Activated naive CD4-positive, alpha-beta T cell treated with anti-CD3 and anti-CD28 coated beads for 36 hours (primary cell): ENCODE results near the gene GALNT18. TPM values are rescaled to one million over a fixed set of nuclear protein-coding genes. Genes with fewer than 3 reads are reported as not detected.

Experiments used
- CTCF ChIA-PET: fragments of 350-600 bp; sonication (Branson Sonifier 250); formaldehyde crosslinking; loops from one replicate; lab custom pipeline; 2021; ENCODE audit warnings: antibody characterized with exemption; lab: Charles Lee
- DNase-seq: peaks from one replicate; pipeline ENCODE4 v3.0.0-alpha.2; 2020
- H3K27ac Mint-ChIP-seq: one replicate; pipeline ENCODE4 v1.8.0; 2021; ENCODE audit warnings: mild to moderate bottlenecking, mixed read lengths
- H3K27me3 Mint-ChIP-seq: one replicate; pipeline ENCODE4 v1.8.0; 2021; ENCODE audit warnings: low read depth, mixed read lengths
- H3K36me3 Mint-ChIP-seq: one replicate; pipeline ENCODE4 v1.8.0; 2021; ENCODE audit warnings: low read depth, mixed read lengths
- H3K4me1 Mint-ChIP-seq: one replicate; pipeline ENCODE4 v1.8.0; 2021; ENCODE audit warnings: low read depth, mixed read lengths
- H3K4me3 Mint-ChIP-seq: one replicate; pipeline ENCODE4 v1.8.0; 2021; ENCODE audit warnings: mild to moderate bottlenecking, moderate library complexity, mixed read lengths
- H3K9me3 Mint-ChIP-seq: one replicate; pipeline ENCODE4 v1.8.0; 2021; ENCODE audit warnings: mixed read lengths
- intact Hi-C: fragments of 100-400 bp; cut with micrococcal nuclease; formaldehyde crosslinking; loops from one replicate; pipeline ENCODE4 v1.15.1; 2023
- total RNA-seq, 2 experiments: library from RNA; stranded (reverse); gene quantifications; one replicate each; pipeline ENCODE4 v1.2.3, GENCODE V29; 2021

Gene GALNT18
- total RNA-seq, 2 experiments from 2014 or later: 4.3 to 4.7 TPM

DNA sequence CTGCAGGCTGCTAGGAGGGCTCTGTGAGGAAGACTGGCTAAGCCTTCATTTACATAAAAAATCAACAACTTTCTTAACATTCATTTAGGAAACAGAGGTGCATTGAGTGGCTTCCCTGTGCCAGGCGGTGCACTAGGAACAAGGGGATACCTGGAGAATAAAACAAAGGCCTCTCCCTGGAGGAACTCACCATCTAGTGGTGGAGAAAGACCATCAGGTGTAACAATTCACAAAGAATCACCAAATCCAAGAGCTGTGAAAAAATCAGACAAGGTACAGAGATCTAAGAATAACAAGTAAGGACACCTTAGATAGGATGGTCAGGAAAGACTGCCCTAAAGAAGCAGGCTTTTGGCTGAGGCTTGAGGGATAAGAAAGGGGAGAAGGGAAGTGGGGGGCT lies 309.1 kb downstream of the GALNT18 start:
- CTCF ChIA-PET: no interaction called here
- intact Hi-C loops: no loop called here
- Mint-ChIP-seq H3K27ac (no peak overlapping the region), H3K4me3 (no peak overlapping the region), H3K27me3 (no peaks in the 10 kb centered on the region), H3K9me3 (no peaks in the 10 kb centered on the region), H3K4me1 (peaks cover 6% of the 10 kb centered on the region), H3K36me3 (no peaks in the 10 kb centered on the region)
- DNase-seq: no peak

GRCh38 chr11:11311169-11311568 lies 310.6 kb downstream of the GALNT18 start:
- H3K4me3 Mint-ChIP-seq: no peak overlapping the region
- H3K36me3 Mint-ChIP-seq: no peaks in the 10 kb centered on the region
- H3K27ac Mint-ChIP-seq: no peak overlapping the region
- CTCF ChIA-PET: no interaction called here
- peak; percentile 8 for DNase-seq
- H3K4me1 Mint-ChIP-seq: peaks cover 6% of the 10 kb centered on the region
- intact Hi-C loops: no loop called here
- no peaks in the 10 kb centered on the region for H3K9me3 Mint-ChIP-seq
- no peaks in the 10 kb centered on the region for H3K27me3 Mint-ChIP-seq

- Mint-ChIP-seq H3K36me3 (no peaks in the 10 kb centered on the region), H3K4me3 (no peak overlapping the region), H3K9me3 (no peaks in the 10 kb centered on the region), H3K4me1 (peaks cover 6% of the 10 kb centered on the region), H3K27ac (no peak overlapping the region), H3K27me3 (no peaks in the 10 kb centered on the region)
- DNase-seq: no peak
- CTCF ChIA-PET: no interaction called here
- intact Hi-C loops: no loop called here
Observed at GRCh38 chr11:11309906-11310305, 311.9 kb downstream of the GALNT18 start.

GRCh38 chr11:11308249-11308648 lies 313.6 kb downstream of the GALNT18 start:
- Mint-ChIP-seq H3K9me3 (no peaks in the 10 kb centered on the region), H3K4me3 (no peak overlapping the region), H3K27ac (no peak overlapping the region), H3K36me3 (no peaks in the 10 kb centered on the region), H3K27me3 (no peaks in the 10 kb centered on the region), H3K4me1 (peaks cover 6% of the 10 kb centered on the region)
- DNase-seq: no peak
- intact Hi-C loops: no loop called here
- CTCF ChIA-PET: no interaction called here

- no peaks in the 10 kb centered on the region for H3K9me3 Mint-ChIP-seq
- H3K27ac Mint-ChIP-seq: no peak overlapping the region
- no peak overlapping the region for H3K4me3 Mint-ChIP-seq
- H3K27me3 Mint-ChIP-seq: no peaks in the 10 kb centered on the region
- CTCF ChIA-PET: interaction anchor here (0.7 kb wide), 1 partner anchor 692 kb away, joined by 3 read pairs; no protein-coding TSS in a partner anchor
- peaks cover 6% of the 10 kb centered on the region for H3K4me1 Mint-ChIP-seq
- H3K36me3 Mint-ChIP-seq: no peaks in the 10 kb centered on the region
- DNase-seq: no peak
- intact Hi-C loops: no loop called here
Observed at GRCh38 chr11:11306855-11307254, 314.9 kb downstream of the GALNT18 start.

DNA sequence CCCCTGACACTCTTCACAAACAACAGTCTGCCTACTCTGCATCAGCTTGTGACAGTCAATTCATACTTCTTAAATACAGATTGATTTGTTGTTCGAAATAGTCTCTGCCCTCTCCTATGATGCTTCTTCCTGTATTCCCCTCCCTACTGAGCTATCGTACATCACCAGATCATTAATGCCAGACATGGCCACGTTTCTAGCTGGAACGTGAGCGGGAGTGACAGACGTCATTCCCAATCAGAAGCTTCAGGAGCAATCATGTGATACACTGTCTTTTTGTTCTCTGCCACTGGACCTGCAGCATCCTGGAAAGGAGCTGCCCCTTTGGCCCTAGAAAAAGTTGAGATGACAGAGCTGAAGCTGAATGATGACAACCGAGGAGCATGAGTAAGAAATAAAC lies 317.3 kb downstream of the GALNT18 start:
- no peak for DNase-seq
- intact Hi-C loops: no loop called here
- CTCF ChIA-PET: interaction anchor here (1.1 to 1.2 kb wide), 2 partner anchors 9 to 483 kb away, joined by 3 read pairs; no protein-coding TSS in a partner anchor
- no peak overlapping the region for H3K27ac Mint-ChIP-seq
- no peaks in the 10 kb centered on the region for H3K27me3 Mint-ChIP-seq
- no peaks in the 10 kb centered on the region for H3K9me3 Mint-ChIP-seq
- no peaks in the 10 kb centered on the region for H3K36me3 Mint-ChIP-seq
- H3K4me1 Mint-ChIP-seq: no peaks in the 10 kb centered on the region
- no peak overlapping the region for H3K4me3 Mint-ChIP-seq

GRCh38 chr11:11302565-11302964 lies 319.2 kb downstream of the GALNT18 start:
- CTCF ChIA-PET: no interaction called here
- intact Hi-C loops: no loop called here

DNA sequence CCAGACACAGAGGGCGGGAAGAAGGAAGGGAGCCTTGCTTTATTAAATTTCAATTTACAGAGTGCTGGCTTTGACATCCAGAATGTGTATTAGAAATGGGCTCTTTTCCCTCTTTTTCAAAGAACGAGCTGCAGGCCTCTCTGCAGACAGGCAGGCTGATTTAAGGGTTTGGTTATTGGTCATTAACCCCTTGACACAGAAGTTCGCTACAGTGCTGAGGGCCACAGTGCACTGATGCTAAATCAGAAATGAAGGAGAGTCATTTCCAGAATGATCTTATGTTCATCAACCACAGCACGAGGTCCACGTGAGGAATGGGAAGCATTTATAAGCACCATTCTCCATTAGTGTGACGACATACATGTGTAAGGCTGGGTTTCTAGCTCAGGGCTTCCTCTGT lies 320.6 kb downstream of the GALNT18 start:
- CTCF ChIA-PET: no interaction called here
- Mint-ChIP-seq H3K27ac (no peak overlapping the region), H3K4me3 (no peak overlapping the region), H3K4me1 (no peaks in the 10 kb centered on the region), H3K9me3 (no peaks in the 10 kb centered on the region), H3K36me3 (no peaks in the 10 kb centered on the region), H3K27me3 (no peaks in the 10 kb centered on the region)
- intact Hi-C loops: no loop called here
- DNase-seq: no peak

More at GRCh38 chr11:11302565-11302964, 319.2 kb downstream of the GALNT18 start:
- no peak for DNase-seq
- Mint-ChIP-seq H3K9me3 (no peaks in the 10 kb centered on the region), H3K4me3 (no peak overlapping the region), H3K36me3 (no peaks in the 10 kb centered on the region), H3K27ac (no peak overlapping the region), H3K4me1 (no peaks in the 10 kb centered on the region), H3K27me3 (no peaks in the 10 kb centered on the region)

DNA sequence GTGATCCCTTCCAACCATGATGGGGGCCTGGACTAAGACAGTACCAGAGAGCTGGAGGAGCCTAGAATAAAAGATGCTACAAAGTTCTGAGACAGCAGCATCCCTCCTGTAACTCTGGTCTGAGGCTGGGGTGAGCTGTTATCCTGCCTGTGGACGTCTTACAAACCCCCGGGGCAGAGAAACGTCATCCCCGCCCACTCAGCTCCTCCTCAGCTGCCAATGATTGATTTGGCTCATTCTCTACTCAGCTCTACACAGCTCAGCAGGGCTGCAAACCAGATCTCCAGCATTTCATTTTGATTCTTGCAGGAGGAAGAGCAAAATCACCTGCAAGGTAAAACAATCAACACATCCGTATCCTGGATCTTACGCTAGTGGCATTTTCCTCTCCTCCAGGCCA lies 324.2 kb downstream of the GALNT18 start:
- intact Hi-C loops: loop anchor here (5.0 kb wide), 1 partner anchor 1455 kb away; no protein-coding TSS in a partner anchor
- no peaks in the 10 kb centered on the region for H3K4me1 Mint-ChIP-seq
- H3K27me3 Mint-ChIP-seq: no peaks in the 10 kb centered on the region
- H3K36me3 Mint-ChIP-seq: no peaks in the 10 kb centered on the region
- no peak overlapping the region for H3K27ac Mint-ChIP-seq
- H3K4me3 Mint-ChIP-seq: no peak overlapping the region
- CTCF ChIA-PET: no interaction called here
- no peak for DNase-seq
- H3K9me3 Mint-ChIP-seq: no peaks in the 10 kb centered on the region

DNA sequence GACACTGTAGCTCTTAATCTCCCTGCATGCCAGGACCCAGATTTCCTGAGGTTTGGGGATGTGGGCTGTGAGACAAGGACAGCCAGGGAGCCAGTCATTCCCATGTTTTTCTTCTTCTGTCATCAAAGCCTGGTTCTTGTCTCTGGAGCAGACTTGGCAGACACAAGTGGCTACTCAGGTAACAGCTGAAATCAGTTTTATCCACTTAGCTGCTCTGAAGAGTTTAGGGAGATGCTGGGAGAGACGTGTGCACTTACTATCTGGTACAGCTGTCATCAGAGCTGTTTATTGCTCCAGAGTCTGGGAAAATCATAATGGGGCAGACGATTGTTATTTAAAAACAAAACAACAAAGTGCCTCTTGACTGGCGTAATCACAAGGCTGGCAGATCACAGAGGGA lies 325.4 kb downstream of the GALNT18 start:
- Mint-ChIP-seq H3K4me3 (no peak overlapping the region), H3K4me1 (no peaks in the 10 kb centered on the region), H3K27me3 (peaks cover 2% of the 10 kb centered on the region), H3K36me3 (no peaks in the 10 kb centered on the region), H3K27ac (no peak overlapping the region), H3K9me3 (no peaks in the 10 kb centered on the region)
- DNase-seq: no peak
- CTCF ChIA-PET: no interaction called here
- intact Hi-C loops: loop anchor here (5.0 kb wide), 1 partner anchor 1456 kb away; no protein-coding TSS in a partner anchor

DNA sequence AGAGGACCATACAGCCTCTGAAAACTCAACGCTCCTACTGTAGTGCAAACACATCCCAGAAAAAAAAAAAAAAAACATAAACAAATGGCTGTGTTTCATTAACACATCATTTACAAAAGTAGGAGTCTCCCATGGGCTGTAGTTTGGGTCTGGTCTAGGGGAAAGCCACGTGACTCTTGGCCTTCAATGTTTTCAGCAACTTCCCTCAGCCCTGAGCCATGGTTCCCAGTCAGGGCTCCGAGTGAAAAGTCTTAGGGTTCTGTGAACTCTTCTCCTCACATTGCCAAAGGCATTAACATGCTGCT lies 327.3 kb downstream of the GALNT18 start:
- H3K27ac Mint-ChIP-seq: no peak overlapping the region
- CTCF ChIA-PET: no interaction called here

GRCh38 chr11:11293798-11294550 lies 327.8 kb downstream of the GALNT18 start:
- peaks cover 2% of the 10 kb centered on the region for H3K27me3 Mint-ChIP-seq
- no peak for DNase-seq
- H3K9me3 Mint-ChIP-seq: no peaks in the 10 kb centered on the region
- CTCF ChIA-PET: no interaction called here
- H3K4me3 Mint-ChIP-seq: no peak overlapping the region
- H3K27ac Mint-ChIP-seq: no peak overlapping the region
- H3K36me3 Mint-ChIP-seq: no peaks in the 10 kb centered on the region
- H3K4me1 Mint-ChIP-seq: no peaks in the 10 kb centered on the region
- intact Hi-C loops: no loop called here

More for the DNA sequence above, 327.3 kb downstream of the GALNT18 start:
- intact Hi-C loops: no loop called here
- Mint-ChIP-seq H3K4me3 (no peak overlapping the region), H3K4me1 (no peaks in the 10 kb centered on the region), H3K36me3 (no peaks in the 10 kb centered on the region), H3K27me3 (peaks cover 2% of the 10 kb centered on the region), H3K9me3 (no peaks in the 10 kb centered on the region)
- DNase-seq: no peak

GRCh38 chr11:11292839-11293238 lies 329.0 kb downstream of the GALNT18 start:
- Mint-ChIP-seq H3K36me3 (no peaks in the 10 kb centered on the region), H3K4me3 (no peak overlapping the region), H3K27me3 (peaks cover 4% of the 10 kb centered on the region), H3K9me3 (no peaks in the 10 kb centered on the region), H3K4me1 (no peaks in the 10 kb centered on the region), H3K27ac (no peak overlapping the region)
- CTCF ChIA-PET: no interaction called here
- intact Hi-C loops: no loop called here
- no peak for DNase-seq
